Spleen (tissue), 7 donors: ENCODE results near the gene SCAMP3.

ENCODE experiments used
- POLR2A ChIP-seq, 3 donors: fragments of 450-650 bp; IDR thresholded peaks; one replicate each; pipeline ENCODE4 v1.5.1; 2017; ENCODE audit warnings: antibody characterized with exemption in 3 of 3, mild to moderate bottlenecking in 1 of 3
- POLR2AphosphoS5 ChIP-seq, 3 donors: sonication (generic); formaldehyde crosslinking; IDR thresholded peaks; one replicate each; pipeline ENCODE4 v1.5.1; 2017; ENCODE audit warnings: antibody characterized with exemption in 3 of 3
- TF ChIP-seq, protein P1 (sequence below), 11 experiments: fragments of 200-600 bp in 7 of 11; fragments of 450-650 bp in 4 of 11; sonication (generic) in 4 of 11; IDR thresholded peaks in 8 of 11; conservative IDR thresholded peaks in 3 of 11; 1 replicate in 7 of 11; 2 replicates in 4 of 11; pipeline versions ENCODE4 v1.4.0 to v1.8.0; 2016 to 2021; ENCODE audit warnings: antibody characterized with exemption in 11 of 11, inconsistent platforms in 4 of 11, mild to moderate bottlenecking in 1 of 11
- donor health status: DM: no; HTN: no; CAD: no; lungs with moderate emphysema.
- donor health status: DM: no; HTN: no; CAD: no.
- donor health status: DM: no; HTN: no; CAD: no.

DNA sequence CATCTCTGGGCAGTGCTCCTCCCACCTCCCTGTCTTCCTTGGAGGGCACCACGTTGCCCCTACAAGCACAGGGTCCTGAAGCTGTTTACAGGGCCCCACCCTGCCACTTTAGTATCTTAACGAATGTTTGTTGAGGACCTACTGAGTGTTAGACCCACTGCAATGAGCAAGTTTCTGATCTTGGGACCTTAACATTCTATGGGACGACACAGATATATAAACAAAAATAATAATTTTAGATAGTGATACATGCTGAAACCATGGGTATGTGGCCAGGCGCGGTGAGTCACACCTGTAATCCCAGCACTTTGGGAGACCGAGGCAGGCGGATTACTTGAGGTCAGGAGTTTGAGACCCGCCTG is 17.0 kb downstream of the SCAMP3 start:
- TF ChIP-seq POLR2A (IDR thresholded peaks at IDR 0.05) (no peak), POLR2AphosphoS5 (IDR thresholded peaks at IDR 0.05) (no peak)
- TF ChIP-seq, protein P1, sequence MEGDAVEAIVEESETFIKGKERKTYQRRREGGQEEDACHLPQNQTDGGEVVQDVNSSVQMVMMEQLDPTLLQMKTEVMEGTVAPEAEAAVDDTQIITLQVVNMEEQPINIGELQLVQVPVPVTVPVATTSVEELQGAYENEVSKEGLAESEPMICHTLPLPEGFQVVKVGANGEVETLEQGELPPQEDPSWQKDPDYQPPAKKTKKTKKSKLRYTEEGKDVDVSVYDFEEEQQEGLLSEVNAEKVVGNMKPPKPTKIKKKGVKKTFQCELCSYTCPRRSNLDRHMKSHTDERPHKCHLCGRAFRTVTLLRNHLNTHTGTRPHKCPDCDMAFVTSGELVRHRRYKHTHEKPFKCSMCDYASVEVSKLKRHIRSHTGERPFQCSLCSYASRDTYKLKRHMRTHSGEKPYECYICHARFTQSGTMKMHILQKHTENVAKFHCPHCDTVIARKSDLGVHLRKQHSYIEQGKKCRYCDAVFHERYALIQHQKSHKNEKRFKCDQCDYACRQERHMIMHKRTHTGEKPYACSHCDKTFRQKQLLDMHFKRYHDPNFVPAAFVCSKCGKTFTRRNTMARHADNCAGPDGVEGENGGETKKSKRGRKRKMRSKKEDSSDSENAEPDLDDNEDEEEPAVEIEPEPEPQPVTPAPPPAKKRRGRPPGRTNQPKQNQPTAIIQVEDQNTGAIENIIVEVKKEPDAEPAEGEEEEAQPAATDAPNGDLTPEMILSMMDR (IDR thresholded peaks at IDR 0.05 in 8 of 11, conservative IDR thresholded peaks at IDR 0.05 in 3 of 11): no peak
